ENCODE results near the gene PTGFR. TPM values are rescaled to one million over a fixed set of nuclear protein-coding genes. Genes with fewer than 3 reads are reported as not detected.

PTGFR gene
- total RNA-seq, 2 experiments from 2014 or later: not detected

DNA sequence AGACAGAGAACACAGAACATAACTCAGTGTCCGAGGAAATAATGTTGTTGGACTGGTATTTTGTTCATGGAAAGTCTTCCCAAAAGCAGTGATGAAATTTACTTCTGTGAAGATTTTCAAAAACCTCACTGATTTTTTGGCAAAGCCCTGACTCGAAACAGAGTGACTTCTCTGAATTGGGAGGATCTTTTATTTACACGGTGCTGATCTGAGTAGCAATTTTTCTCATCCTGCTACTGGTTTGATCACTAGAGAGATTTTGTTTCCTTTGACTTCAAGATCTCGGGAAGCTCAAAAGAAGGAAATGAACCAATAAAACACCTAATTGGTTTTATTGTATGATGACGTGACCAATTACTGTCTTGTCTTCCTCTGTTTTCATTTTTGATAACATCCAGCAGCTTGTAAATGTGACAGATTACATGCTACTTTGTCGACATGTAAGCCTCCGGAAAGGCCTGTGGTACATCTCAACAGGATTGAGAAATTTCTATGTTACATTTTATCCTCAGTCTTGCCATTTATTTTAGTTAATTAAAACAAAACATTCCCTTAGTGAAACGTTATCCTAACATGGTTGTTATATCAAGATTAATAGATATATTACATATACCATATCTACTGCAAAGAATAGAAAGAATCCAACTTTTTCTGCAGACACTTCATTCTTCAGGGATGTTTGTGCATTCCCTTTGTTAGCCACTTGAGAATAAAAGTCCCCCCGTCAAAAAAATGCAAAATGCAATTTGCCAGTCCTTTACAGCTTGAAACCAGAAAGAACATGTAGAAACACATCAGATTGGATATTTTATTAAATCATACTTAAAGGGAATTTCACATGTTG, 86.7 kb downstream of the PTGFR start:
- DNase-seq (no peak), ATAC-seq (no peak)
- Mint-ChIP-seq H3K4me1 (no peaks in the 10 kb centered on the region), H3K36me3 (no peaks in the 10 kb centered on the region), H3K9me3 (ENCODE audit: low read depth) (no peaks in the 10 kb centered on the region), H3K27me3 (no peaks in the 10 kb centered on the region), H3K4me3 (no peak overlapping the region), H3K27ac (no peak overlapping the region)
- CTCF ChIA-PET: interaction anchor here (0.9 kb wide), 1 partner anchor 31 kb away, joined by 3 read pairs; no protein-coding TSS in a partner anchor

DNA sequence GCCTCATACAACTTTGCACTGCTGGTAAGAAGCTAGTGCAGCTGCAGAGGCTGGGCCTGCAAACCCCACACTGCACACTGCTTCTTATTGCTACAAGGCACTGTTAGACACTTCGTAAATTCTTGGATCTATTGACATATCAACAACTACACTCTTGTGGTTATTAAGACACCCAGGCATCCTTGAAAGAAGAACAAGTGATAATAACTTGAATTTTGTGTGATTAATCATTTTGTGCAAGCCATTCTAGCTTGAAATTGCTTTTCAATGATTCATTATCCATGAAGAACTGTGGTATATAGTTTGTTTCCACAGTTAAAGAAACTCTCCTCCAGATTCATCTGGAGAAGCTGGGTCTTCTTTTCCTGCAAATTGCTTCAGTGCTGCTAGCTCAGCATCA, 95.8 kb downstream of the PTGFR start:
- DNase-seq (no peak), ATAC-seq (no peak)
- no peaks in the 10 kb centered on the region for H3K4me1 Mint-ChIP-seq
- no peaks in the 10 kb centered on the region for H3K9me3 Mint-ChIP-seq (ENCODE audit: low read depth)
- no peak overlapping the region for H3K4me3 Mint-ChIP-seq
- no peak overlapping the region for H3K27ac Mint-ChIP-seq
- CTCF ChIA-PET: no interaction called here
- H3K27me3 Mint-ChIP-seq: peaks cover 5% of the 10 kb centered on the region
- H3K36me3 Mint-ChIP-seq: no peaks in the 10 kb centered on the region

DNA sequence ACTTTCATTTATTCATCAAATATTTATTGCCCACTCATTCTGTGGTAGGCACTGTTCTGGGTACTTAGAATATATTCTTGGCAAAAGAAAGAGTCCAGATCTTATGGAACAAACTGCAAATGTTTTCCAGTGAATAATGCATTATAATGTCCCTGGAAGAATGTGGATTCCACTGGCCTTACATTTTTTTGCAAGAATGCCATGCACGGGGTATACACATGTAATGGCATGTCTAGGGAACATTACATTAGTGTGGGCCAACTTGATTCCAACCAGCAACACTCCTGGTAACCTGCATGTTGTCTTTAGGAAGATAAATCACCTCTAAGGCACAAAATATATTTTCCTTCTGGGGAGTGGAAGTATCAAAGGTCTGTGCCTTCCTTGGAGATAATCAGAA, 96.4 kb downstream of the PTGFR start:
- Mint-ChIP-seq H3K4me3 (no peak overlapping the region), H3K36me3 (no peaks in the 10 kb centered on the region), H3K27ac (no peak overlapping the region), H3K27me3 (peaks cover 5% of the 10 kb centered on the region), H3K4me1 (no peaks in the 10 kb centered on the region), H3K9me3 (ENCODE audit: low read depth) (no peaks in the 10 kb centered on the region)
- DNase-seq (no peak), ATAC-seq (no peak)
- CTCF ChIA-PET: no interaction called here

Other genes starting within 250 kb of the PTGFR start
- 100 to 1,000 TPM; 158 to 443 TPM for gene IFI44L, start 129.5 kb downstream of the PTGFR start, total RNA-seq
- gene IFI44, start 158.9 kb downstream of the PTGFR start, total RNA-seq: 100 to 1,000 TPM; 155 to 367 TPM